GM21447 (cell line): ENCODE data around the gene ALOX15B.
"Not testable (repeated sequence)": the region's sequence is repeated elsewhere in the genome, so short reads cannot be mapped to it uniquely, and the experiment has no call there.

Experiments used
- ATAC-seq: cut with Tn5 transposase; IDR thresholded peaks from one replicate; pipeline ENCODE4 v1.9.1; 2021; ENCODE audit not compliant: unreplicated experiment

The ALOX15B gene

GRCh38 chr17:8061851-8062250 is 23.0 kb downstream of the ALOX15B start:
- ATAC-seq: not testable (repeated sequence)

DNA sequence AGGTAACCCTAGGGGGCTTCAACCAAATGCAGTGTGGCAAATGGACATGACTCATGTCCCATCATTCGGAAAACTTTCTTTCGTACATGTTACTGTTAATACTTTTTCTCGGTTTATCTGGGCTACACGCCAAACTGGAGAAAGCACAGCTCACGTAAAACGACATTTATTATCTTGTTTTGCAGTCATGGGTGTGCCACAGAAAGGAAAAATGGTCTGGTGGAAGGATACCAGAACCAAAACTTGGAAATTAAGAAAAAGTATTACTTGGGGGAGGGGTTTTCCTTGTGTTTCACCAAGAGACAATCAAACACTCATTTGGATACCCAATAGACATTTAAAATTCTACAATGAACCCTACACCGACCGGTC is 23.6 kb downstream of the ALOX15B start:
- no peak for ATAC-seq

- no peak for ATAC-seq
Measured at GRCh38 chr17:8062807-8063483, 24.1 kb downstream of the ALOX15B start.

- no peak for ATAC-seq
Measured at GRCh38 chr17:8063761-8064534, 25.1 kb downstream of the ALOX15B start.

GRCh38 chr17:8064561-8065019 is 25.7 kb downstream of the ALOX15B start:
- ATAC-seq: no peak

GRCh38 chr17:8066841-8067775 is 28.2 kb downstream of the ALOX15B start:
- ATAC-seq: no peak

- ATAC-seq: no peak
Measured at GRCh38 chr17:8067806-8068205, 28.9 kb downstream of the ALOX15B start.

GRCh38 chr17:8068736-8069586 is 30.1 kb downstream of the ALOX15B start:
- no peak for ATAC-seq

GRCh38 chr17:8069587-8069860 is 30.7 kb downstream of the ALOX15B start:
- no peak for ATAC-seq

GRCh38 chr17:8071496-8071895 is 32.6 kb downstream of the ALOX15B start:
- ATAC-seq: no peak

GRCh38 chr17:8072341-8072728 is 33.5 kb downstream of the ALOX15B start:
- ATAC-seq: no peak

DNA sequence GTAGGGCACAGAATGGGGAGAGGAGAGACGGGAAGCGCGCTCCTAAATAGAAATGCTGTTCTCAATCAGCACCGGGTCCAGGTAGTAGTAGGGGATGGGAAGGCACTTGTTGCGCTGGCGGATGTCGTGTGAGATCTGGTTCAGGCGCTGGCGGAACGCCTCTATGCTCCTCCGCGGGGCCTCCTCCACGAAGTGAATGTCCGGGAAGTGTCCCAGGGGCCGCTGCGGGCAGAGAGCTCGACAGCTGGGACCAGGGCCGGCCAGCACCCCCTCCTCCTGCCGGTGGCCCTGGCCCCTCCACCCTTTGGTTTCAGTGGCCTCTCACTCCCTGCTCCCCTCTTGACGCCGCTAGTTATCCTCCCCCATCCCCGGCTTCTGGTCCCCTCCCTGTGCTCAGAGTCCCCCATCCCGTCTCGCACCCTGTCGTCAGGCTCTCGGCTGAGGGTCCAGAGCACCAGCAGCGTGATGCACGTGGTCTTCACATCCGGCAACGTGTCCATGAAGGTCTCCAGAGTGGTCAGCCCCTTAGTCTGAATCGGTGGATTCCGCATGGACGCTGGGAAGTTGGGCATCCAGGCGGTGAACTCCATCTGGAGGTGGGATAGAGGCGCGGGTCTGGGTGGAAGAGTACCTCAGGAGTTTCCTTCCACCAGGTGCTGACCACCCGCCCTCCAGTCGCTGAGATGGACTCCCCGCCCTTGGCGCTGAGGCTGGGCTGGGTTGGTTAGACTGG is 34.0 kb downstream of the ALOX15B start:
- ATAC-seq: no peak

DNA sequence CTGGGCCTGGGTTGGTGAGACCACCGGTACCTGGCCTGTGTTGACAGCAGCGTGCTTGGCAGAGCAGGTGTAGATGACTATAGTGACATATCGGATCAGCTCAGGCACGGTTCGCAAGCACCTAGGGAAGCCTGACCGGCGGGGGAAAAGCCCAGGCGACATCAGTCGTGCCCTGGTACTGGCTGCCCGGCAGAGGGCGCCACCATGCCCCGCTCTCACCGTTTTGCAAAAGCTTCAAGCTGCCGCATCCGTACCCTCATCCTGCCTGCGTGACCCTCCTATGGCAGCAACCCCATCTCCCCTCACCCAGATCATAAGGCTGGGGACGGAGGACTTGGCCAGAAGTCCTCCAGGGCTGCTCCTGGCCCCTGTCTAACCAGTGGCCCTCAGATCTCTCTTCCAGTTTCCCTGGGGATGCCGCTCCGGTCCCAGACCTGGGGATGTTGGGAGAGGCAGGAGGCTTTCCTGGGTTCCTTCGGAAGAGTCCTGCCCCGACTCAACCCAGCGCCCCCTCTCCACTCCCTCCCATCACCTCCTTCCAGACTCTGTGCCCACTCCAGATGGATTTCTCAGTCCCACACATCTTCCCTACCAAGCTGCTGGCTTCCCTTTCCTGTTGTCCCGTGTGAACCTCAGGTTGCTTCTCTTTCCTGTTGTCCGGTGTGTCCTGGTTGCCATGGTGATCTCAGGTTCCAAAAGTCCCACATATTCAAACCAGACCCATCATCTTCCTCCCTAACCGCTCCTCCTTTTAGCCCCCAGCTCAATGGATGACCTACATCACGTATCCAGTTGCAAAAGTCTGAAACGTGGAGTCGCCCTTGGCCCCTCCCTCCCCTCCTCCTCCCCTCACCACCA is 35.0 kb downstream of the ALOX15B start:
- ATAC-seq: no peak

GRCh38 chr17:8074554-8074953 is 35.7 kb downstream of the ALOX15B start:
- ATAC-seq: no peak

GRCh38 chr17:8075081-8075480 is 36.2 kb downstream of the ALOX15B start:
- no peak for ATAC-seq

GRCh38 chr17:8075574-8076342 is 36.9 kb downstream of the ALOX15B start:
- no peak for ATAC-seq

- no peak for ATAC-seq
Measured at GRCh38 chr17:8076502-8077266, 37.8 kb downstream of the ALOX15B start.

DNA sequence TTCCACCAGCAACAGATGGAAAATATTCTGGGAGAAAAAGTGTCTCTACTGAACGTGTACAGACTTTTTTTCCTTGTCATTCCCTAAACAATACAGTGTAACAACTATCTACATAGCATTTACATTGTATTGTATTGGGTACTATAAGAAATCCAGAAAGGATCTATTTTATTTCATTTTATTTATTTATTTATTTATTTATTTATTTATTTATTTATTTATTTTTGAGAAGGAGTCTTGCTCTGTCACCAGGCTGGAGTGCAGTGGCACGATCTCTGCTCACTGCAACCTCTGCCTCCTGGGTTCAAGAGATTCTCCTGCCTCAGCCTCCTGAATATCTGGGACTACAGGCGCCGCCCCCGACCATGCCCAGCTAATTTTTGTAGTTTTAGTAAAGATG is 39.1 kb downstream of the ALOX15B start:
- not testable (repeated sequence) for ATAC-seq
